GM23248 (cell line): ENCODE results near the gene HAPSTR1.

Source experiments
- EZH2 ChIP-seq: fragments of 200-600 bp; sonication (generic); IDR thresholded peaks from 2 replicates; pipeline ENCODE4 v1.6.1; 2018; ENCODE audit warnings: antibody characterized with exemption, mild to moderate bottlenecking; ENCODE audit not compliant: insufficient read depth, poor library complexity, severe bottlenecking
- EZH2phosphoT487 ChIP-seq: fragments of 200-600 bp; sonication (generic); IDR thresholded peaks from 2 replicates; pipeline ENCODE4 v1.6.1; 2018; ENCODE audit warnings: antibody characterized with exemption, moderate library complexity, mild to moderate bottlenecking, low read depth; ENCODE audit not compliant: insufficient read depth

DNA sequence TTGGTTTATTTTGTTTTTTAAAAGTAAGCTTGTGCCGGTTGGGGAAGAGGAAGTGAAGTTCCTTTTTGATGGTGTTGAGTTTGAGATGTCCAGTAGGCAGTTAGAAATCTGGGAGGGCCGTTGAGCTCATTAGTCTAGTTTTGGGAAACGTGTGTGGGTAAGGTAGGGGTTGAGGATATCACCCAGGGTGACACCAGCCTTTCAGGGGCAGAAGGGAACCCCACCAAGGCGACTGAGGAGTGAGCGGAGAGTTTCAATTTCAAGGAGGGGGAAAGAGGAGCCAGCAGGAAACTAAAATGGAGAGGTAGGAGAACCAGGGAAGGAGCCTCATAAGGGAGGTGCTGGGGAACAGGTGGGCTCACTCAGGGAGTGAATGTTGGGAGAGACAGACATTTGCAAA is 22.7 kb downstream of the HAPSTR1 start:
- TF ChIP-seq EZH2 (no peak), EZH2phosphoT487 (no peak)
